SJSA1 (cell line): ENCODE data around the gene UNC119B. TPM values are rescaled to one million over a fixed set of nuclear protein-coding genes. Genes with fewer than 3 reads are reported as not detected.

Source experiments
- DNase-seq, 2 experiments: peaks; one replicate each; pipeline ENCODE4 v3.0.0-alpha.2; 2015 to 2020; ENCODE audit warnings: low spot score in 2 of 2, low read depth in 1 of 2
- H3K27ac ChIP-seq: fragments of 250-450 bp; sonication (Bioruptor Pico); 2 replicates; pipeline ENCODE4 v1.5.1; 2020; ENCODE audit warnings: mild to moderate bottlenecking, moderate library complexity
- H3K27me3 ChIP-seq: fragments of 250-450 bp; sonication (Bioruptor Pico); replicated peaks from 2 replicates; pipeline ENCODE4 v1.5.1; 2020; ENCODE audit warnings: mild to moderate bottlenecking, moderate library complexity
- H3K36me3 ChIP-seq: fragments of 250-450 bp; sonication (Bioruptor Pico); 2 replicates; pipeline ENCODE4 v1.5.1; 2020; ENCODE audit warnings: mild to moderate bottlenecking
- H3K4me1 ChIP-seq: fragments of 250-450 bp; sonication (Bioruptor Pico); replicated peaks from 2 replicates; pipeline ENCODE4 v1.6.1; 2021; ENCODE audit warnings: mild to moderate bottlenecking
- H3K4me3 ChIP-seq: fragments of 250-450 bp; sonication (Bioruptor Pico); 2 replicates; pipeline ENCODE4 v1.5.1; 2020; ENCODE audit warnings: mild to moderate bottlenecking
- H3K9me3 ChIP-seq: fragments of 250-450 bp; sonication (Bioruptor Pico); replicated peaks from 2 replicates; pipeline ENCODE4 v1.5.1; 2020; ENCODE audit warnings: mild to moderate bottlenecking
- total RNA-seq: library from RNA; depleted of rRNA; stranded (reverse); fragments of >200 nt; shearing (Covaris generic); gene quantifications from 2 replicates; pipeline ENCODE4 v1.2.3, GENCODE V29; 2014

Gene UNC119B
- total RNA-seq, 1 experiment from 2014 or later, result 6.9 TPM

GRCh38 chr12:120680165-120680738 is 30.0 kb upstream of the UNC119B start:
- Histone ChIP-seq H3K27me3 (no peaks in the 10 kb centered on the region), H3K27ac (no peak overlapping the region), H3K9me3 (no peaks in the 10 kb centered on the region), H3K4me3 (no peak overlapping the region), H3K36me3 (no peaks in the 10 kb centered on the region), H3K4me1 (peaks cover 33% of the 10 kb centered on the region)
- DNase-seq, result no peak

GRCh38 chr12:120684523-120684932 is 25.7 kb upstream of the UNC119B start:
- Histone ChIP-seq H3K27me3 (no peaks in the 10 kb centered on the region), H3K4me3 (no peak overlapping the region), H3K9me3 (no peaks in the 10 kb centered on the region), H3K36me3 (peaks cover 4% of the 10 kb centered on the region; the same call in 1 of the 2 replicates), H3K27ac (no peak overlapping the region), H3K4me1 (peaks cover 26% of the 10 kb centered on the region)
- no peak for DNase-seq

- H3K9me3 ChIP-seq, result no peaks in the 10 kb centered on the region
- 0 out of 2 replicates have a peak overlapping the region, but pooled peaks have one; percentile 76 for H3K4me3 ChIP-seq
- no peaks in the 10 kb centered on the region for H3K27me3 ChIP-seq
- H3K27ac ChIP-seq, result no peak overlapping the region
- DNase-seq, result no peak
- peaks cover 29% of the 10 kb centered on the region for H3K4me1 ChIP-seq
- peaks cover 4% of the 10 kb centered on the region; the same call in 1 of the 2 replicates for H3K36me3 ChIP-seq
Observed at GRCh38 chr12:120685522-120685921, 24.7 kb upstream of the UNC119B start.

- DNase-seq, result peak; percentile 98 to 99
- H3K4me3 ChIP-seq, result peak overlapping the region; percentile 76
- H3K9me3 ChIP-seq, result no peaks in the 10 kb centered on the region
- H3K27me3 ChIP-seq, result no peaks in the 10 kb centered on the region
- peaks cover 36% of the 10 kb centered on the region for H3K4me1 ChIP-seq
- peak overlapping the region; percentile 75 for H3K27ac ChIP-seq
- peaks cover 4% of the 10 kb centered on the region for H3K36me3 ChIP-seq
Observed at GRCh38 chr12:120686151-120686689, 24.0 kb upstream of the UNC119B start.

GRCh38 chr12:120686690-120687577 is 23.3 kb upstream of the UNC119B start, which contains the start of gene MLEC:
MLEC (plus strand) TSS chr12:120687149; CDS start chr12:120687297, 148 bp downstream.
- Histone ChIP-seq H3K4me1 (peaks cover 43% of the 10 kb centered on the region), H3K4me3 (peak within 1 kb of the TSS; percentile 76), H3K27ac (peak within 1 kb of the TSS; percentile 75), H3K27me3 (no peaks in the 10 kb centered on the region), H3K9me3 (no peaks in the 10 kb centered on the region), H3K36me3 (peaks cover 4% of the 10 kb centered on the region)
- DNase-seq, result peak; percentile 98 to 99

GRCh38 chr12:120687578-120688289 is 22.5 kb upstream of the UNC119B start:
- H3K27me3 ChIP-seq, result no peaks in the 10 kb centered on the region
- no peaks in the 10 kb centered on the region for H3K9me3 ChIP-seq
- peaks cover 4% of the 10 kb centered on the region for H3K36me3 ChIP-seq
- H3K27ac ChIP-seq, result peak overlapping the region; percentile 7; the same call in 1 of the 2 replicates
- peak in 1 of 2 experiments; percentile 18 for DNase-seq
- H3K4me3 ChIP-seq, result peak overlapping the region; percentile 76
- peaks cover 51% of the 10 kb centered on the region for H3K4me1 ChIP-seq

- Histone ChIP-seq H3K27ac (no peak overlapping the region), H3K27me3 (no peaks in the 10 kb centered on the region), H3K4me3 (peak overlapping the region; percentile 76), H3K36me3 (peaks cover 11% of the 10 kb centered on the region), H3K4me1 (peaks cover 60% of the 10 kb centered on the region), H3K9me3 (no peaks in the 10 kb centered on the region)
- peak in 1 of 2 experiments; percentile 31 for DNase-seq
Observed at GRCh38 chr12:120688527-120689071, 21.7 kb upstream of the UNC119B start.

GRCh38 chr12:120689397-120690082 is 20.7 kb upstream of the UNC119B start:
- no peaks in the 10 kb centered on the region for H3K27me3 ChIP-seq
- H3K27ac ChIP-seq, result no peak overlapping the region
- peaks cover 21% of the 10 kb centered on the region for H3K36me3 ChIP-seq
- H3K4me3 ChIP-seq, result no peak overlapping the region
- H3K9me3 ChIP-seq, result no peaks in the 10 kb centered on the region
- no peak for DNase-seq
- peaks cover 58% of the 10 kb centered on the region for H3K4me1 ChIP-seq

- Histone ChIP-seq H3K27me3 (no peaks in the 10 kb centered on the region), H3K4me1 (peaks cover 58% of the 10 kb centered on the region), H3K36me3 (peaks cover 26% of the 10 kb centered on the region), H3K4me3 (no peak overlapping the region), H3K27ac (no peak overlapping the region), H3K9me3 (no peaks in the 10 kb centered on the region)
- DNase-seq, result no peak
Observed at GRCh38 chr12:120690083-120690450, 20.2 kb upstream of the UNC119B start.

GRCh38 chr12:120690978-120691377 is 19.3 kb upstream of the UNC119B start:
- Histone ChIP-seq H3K27me3 (no peaks in the 10 kb centered on the region), H3K27ac (no peak overlapping the region), H3K4me3 (no peak overlapping the region), H3K4me1 (peaks cover 55% of the 10 kb centered on the region), H3K9me3 (no peaks in the 10 kb centered on the region), H3K36me3 (peaks cover 35% of the 10 kb centered on the region)
- DNase-seq, result no peak

GRCh38 chr12:120692524-120693033 is 17.7 kb upstream of the UNC119B start:
- H3K9me3 ChIP-seq, result no peaks in the 10 kb centered on the region
- no peaks in the 10 kb centered on the region for H3K27me3 ChIP-seq
- peaks cover 47% of the 10 kb centered on the region for H3K36me3 ChIP-seq
- no peak overlapping the region for H3K4me3 ChIP-seq
- DNase-seq, result peak in 1 of 2 experiments; percentile 62
- H3K27ac ChIP-seq, result no peak overlapping the region
- H3K4me1 ChIP-seq, result peaks cover 54% of the 10 kb centered on the region

- Histone ChIP-seq H3K9me3 (no peaks in the 10 kb centered on the region), H3K36me3 (peaks cover 60% of the 10 kb centered on the region), H3K27me3 (no peaks in the 10 kb centered on the region), H3K4me3 (no peak overlapping the region), H3K27ac (no peak overlapping the region), H3K4me1 (peaks cover 43% of the 10 kb centered on the region)
- no peak for DNase-seq
Observed at GRCh38 chr12:120693848-120694247, 16.4 kb upstream of the UNC119B start.
